Chondrocyte (in vitro differentiated cells): ENCODE results near the gene NOXO1. TPM values are rescaled to one million over a fixed set of nuclear protein-coding genes. Genes with fewer than 3 reads are reported as not detected.

Experiments used
- DNase-seq: peaks from one replicate; pipeline ENCODE4 v3.0.0; 2021; ENCODE audit warnings: mixed read lengths, low spot score
- H3K27ac Mint-ChIP-seq: one replicate; pipeline ENCODE4 v1.8.0; 2021; ENCODE audit warnings: mild to moderate bottlenecking, moderate library complexity, mixed read lengths; ENCODE audit not compliant: unreplicated experiment
- H3K27me3 Mint-ChIP-seq: 2 replicates; pipeline ENCODE4 v1.8.0; 2021; ENCODE audit warnings: low read depth, mixed read lengths
- H3K36me3 Mint-ChIP-seq: 2 replicates; pipeline ENCODE4 v1.8.0; 2021; ENCODE audit warnings: low read depth, mixed read lengths
- H3K4me1 Mint-ChIP-seq: 2 replicates; pipeline ENCODE4 v1.8.0; 2021; ENCODE audit warnings: low read depth, mild to moderate bottlenecking, mixed read lengths
- H3K4me3 Mint-ChIP-seq: one replicate; pipeline ENCODE4 v1.8.0; 2021; ENCODE audit warnings: mild to moderate bottlenecking, moderate library complexity, mixed read lengths; ENCODE audit not compliant: unreplicated experiment
- H3K9me3 Mint-ChIP-seq: 2 replicates; pipeline ENCODE4 v1.8.0; 2021; ENCODE audit warnings: low read depth, mixed read lengths
- total RNA-seq: library from RNA; stranded (reverse); gene quantifications from 3 replicates; pipeline ENCODE4 v1.2.1, GENCODE V29; 2021
- TF ChIP-seq, protein P1 (sequence below): fragments of 200-600 bp; sonication (generic); IDR thresholded peaks from 2 replicates; pipeline ENCODE4 v1.5.0; 2021; ENCODE audit warnings: antibody characterized with exemption, mild to moderate bottlenecking, moderate library complexity

The NOXO1 gene
- total RNA-seq, 1 donor from 2014 or later = 0.25 TPM

DNA sequence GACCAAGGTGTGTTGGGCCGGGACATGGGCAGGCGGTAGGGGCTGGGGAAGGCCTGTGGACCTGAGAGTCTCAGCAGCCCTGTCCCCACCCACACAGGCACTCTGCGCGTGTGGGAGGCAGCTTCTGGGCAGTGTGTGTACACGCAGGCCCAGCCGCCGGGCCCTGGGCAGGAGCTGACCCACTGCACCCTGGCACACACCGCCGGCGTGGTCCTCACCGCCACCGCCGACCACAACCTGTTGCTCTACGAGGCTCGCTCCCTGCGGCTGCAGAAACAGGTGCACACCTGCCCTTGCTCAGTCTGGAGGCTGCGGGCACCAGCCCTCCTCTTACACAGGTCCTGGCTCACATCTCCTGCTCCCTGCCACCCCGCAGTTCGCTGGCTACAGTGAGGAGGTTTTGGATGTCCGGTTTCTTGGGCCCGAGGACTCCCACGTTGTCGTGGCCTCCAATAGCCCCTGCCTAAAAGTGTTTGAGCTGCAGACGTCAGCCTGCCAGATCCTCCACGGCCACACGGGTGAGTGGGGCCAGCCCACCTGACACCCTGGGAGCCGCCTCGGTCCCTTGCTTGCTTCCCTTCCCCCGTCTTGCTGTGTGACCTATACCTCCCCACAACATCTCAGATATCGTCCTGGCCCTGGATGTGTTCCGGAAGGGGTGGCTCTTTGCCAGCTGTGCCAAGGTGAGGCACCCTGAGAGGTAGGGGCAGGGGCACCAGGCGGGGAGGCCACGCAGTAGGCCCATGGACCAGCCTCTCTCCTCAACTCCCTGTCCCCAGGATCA, 5.6 kb downstream of the NOXO1 start:
- TF ChIP-seq, protein P1, sequence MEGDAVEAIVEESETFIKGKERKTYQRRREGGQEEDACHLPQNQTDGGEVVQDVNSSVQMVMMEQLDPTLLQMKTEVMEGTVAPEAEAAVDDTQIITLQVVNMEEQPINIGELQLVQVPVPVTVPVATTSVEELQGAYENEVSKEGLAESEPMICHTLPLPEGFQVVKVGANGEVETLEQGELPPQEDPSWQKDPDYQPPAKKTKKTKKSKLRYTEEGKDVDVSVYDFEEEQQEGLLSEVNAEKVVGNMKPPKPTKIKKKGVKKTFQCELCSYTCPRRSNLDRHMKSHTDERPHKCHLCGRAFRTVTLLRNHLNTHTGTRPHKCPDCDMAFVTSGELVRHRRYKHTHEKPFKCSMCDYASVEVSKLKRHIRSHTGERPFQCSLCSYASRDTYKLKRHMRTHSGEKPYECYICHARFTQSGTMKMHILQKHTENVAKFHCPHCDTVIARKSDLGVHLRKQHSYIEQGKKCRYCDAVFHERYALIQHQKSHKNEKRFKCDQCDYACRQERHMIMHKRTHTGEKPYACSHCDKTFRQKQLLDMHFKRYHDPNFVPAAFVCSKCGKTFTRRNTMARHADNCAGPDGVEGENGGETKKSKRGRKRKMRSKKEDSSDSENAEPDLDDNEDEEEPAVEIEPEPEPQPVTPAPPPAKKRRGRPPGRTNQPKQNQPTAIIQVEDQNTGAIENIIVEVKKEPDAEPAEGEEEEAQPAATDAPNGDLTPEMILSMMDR = no peak
- Mint-ChIP-seq H3K4me1 (peaks cover 24% of the 10 kb centered on the region), H3K36me3 (peaks cover 16% of the 10 kb centered on the region), H3K27ac (no peak overlapping the region), H3K4me3 (no peak overlapping the region), H3K9me3 (no peaks in the 10 kb centered on the region), H3K27me3 (no peaks in the 10 kb centered on the region)
- DNase-seq = no peak

DNA sequence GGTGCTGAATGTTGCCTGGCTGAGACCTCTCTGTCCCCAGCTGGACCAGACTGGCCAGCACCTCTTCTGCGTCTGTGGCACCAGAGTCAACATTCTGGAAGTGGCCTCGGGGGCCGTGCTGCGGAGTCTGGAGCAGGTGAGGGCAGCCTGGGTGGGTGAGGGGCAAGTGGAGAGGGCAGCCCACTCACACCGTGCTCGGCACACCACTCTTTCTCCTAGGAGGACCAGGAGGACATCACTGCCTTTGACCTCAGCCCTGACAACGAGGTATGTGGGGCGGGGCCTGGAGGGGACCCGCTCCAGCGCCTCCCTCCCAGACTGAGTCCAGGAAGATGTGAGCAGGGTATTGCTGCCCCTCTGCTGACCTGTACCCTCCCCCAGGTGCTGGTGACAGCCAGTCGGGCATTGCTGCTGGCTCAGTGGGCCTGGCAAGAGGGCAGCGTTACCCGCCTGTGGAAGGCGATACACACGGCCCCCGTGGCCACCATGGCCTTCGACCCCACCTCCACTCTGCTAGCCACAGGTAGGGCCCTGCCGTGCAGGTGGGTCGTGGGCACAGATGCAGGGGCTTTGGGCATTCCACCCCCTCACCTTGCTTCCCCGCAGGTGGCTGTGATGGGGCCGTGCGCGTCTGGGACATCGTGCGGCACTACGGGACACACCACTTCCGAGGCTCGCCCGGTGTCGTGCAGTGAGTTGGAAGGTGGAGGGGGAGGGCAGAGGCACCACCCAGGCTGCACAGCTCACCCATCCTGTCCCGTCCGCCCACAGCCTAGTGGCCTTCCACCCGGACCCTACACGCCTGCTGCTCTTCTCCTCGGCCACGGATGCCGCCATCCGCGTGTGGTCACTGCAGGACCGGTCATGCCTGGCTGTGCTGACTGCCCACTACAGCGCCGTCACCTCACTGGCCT, 6.9 kb downstream of the NOXO1 start:
- TF ChIP-seq, protein P1 = no peak
- no peak overlapping the region for H3K27ac Mint-ChIP-seq
- H3K27me3 Mint-ChIP-seq = no peaks in the 10 kb centered on the region
- H3K4me1 Mint-ChIP-seq = peaks cover 24% of the 10 kb centered on the region
- H3K4me3 Mint-ChIP-seq = no peak overlapping the region
- peak; percentile 86 for DNase-seq
- no peaks in the 10 kb centered on the region for H3K9me3 Mint-ChIP-seq
- peaks cover 15% of the 10 kb centered on the region for H3K36me3 Mint-ChIP-seq

DNA sequence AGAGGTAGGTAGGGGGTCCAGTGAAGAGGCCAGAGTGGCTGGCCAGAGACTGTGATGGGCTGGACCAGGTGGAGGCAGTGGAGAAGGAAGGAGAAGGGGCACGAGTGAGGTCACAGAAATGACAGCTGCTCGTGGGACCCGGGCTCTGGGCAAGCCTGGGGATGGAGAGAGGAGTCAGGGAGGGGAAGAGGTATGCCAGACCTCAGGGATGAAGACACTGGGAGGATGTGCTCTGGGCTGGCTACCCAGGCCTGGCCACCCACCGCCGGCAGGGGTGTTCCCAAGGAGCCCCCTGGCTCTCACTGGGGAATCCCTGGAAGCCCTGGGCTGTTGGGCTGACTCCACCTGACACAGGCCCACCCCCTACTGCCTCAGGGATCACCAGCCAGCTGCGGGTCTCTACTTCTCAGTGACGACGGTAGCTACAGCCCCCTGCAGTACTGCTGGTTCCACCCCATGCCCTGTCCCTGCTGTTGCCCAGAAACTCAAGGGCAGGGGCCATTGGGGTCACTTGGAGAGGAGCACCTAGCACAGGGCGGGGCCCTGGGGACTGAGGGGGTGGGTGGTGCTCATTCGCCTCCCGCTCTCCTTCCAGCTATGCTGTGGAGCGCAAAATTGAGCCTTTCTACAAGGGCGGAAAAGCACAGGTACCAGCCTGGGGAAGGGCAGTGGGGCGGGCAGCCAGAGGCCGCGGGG, 7.7 kb downstream of the NOXO1 start:
- Mint-ChIP-seq H3K27me3 (no peaks in the 10 kb centered on the region), H3K27ac (peak overlapping the region; percentile 61), H3K4me3 (peak overlapping the region; percentile 96), H3K4me1 (peaks cover 24% of the 10 kb centered on the region), H3K9me3 (no peaks in the 10 kb centered on the region), H3K36me3 (peaks cover 14% of the 10 kb centered on the region)
- peak; percentile 85 for DNase-seq
- TF ChIP-seq, protein P1 = no peak

DNA sequence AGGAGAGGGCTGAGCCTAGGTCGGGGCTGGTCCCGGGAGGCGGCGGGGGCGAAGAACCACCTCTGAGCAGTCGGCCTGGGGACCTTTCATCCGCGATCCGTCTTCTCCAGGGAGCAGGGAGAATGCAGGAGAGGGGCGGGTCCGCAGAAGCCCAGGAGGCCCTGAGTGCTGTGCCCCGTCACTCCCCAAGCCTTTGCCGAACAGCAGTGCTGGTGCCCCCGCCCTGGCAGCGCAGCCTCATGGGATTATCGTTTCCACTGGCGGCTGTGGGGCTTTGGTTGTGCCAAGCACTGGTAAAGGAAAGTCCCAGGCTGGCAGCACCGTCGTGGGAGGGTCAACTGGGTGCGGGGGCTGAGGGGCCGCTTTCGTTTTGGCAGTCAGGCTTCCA, 8.8 kb downstream of the NOXO1 start:
- H3K4me3 Mint-ChIP-seq = peak overlapping the region; percentile 96
- no peak overlapping the region for H3K27ac Mint-ChIP-seq
- no peaks in the 10 kb centered on the region for H3K27me3 Mint-ChIP-seq
- H3K36me3 Mint-ChIP-seq = peaks cover 11% of the 10 kb centered on the region
- H3K9me3 Mint-ChIP-seq = no peaks in the 10 kb centered on the region
- H3K4me1 Mint-ChIP-seq = peaks cover 24% of the 10 kb centered on the region
- DNase-seq = no peak
- TF ChIP-seq, protein P1 = no peak
